A673 (cell line): ENCODE measurements around the gene DPP9.

Source experiments
- CTCF ChIP-seq: fragments of 300-800, 200-600 bp; sonication (generic); conservative IDR thresholded peaks from 2 replicates; pipeline ENCODE4 v1.5.1; 2017; ENCODE audit warnings: low read depth, mild to moderate bottlenecking, antibody characterized with exemption, low read length, moderate library complexity, mixed read lengths
- EZH2 ChIP-seq: fragments of 200-600 bp; sonication (generic); IDR thresholded peaks from 2 replicates; pipeline ENCODE4 v1.6.1; 2017; ENCODE audit warnings: borderline replicate concordance, low read depth, mild to moderate bottlenecking, mixed read lengths, antibody characterized with exemption, low read length; ENCODE audit not compliant: poor library complexity, severe bottlenecking

- TF ChIP-seq CTCF (no peak), EZH2 (no peak)
Observed at GRCh38 chr19:4713384-4713951, 10.2 kb downstream of the DPP9 start.
